HTERT RPE-1 (cell line): ENCODE results near the gene CUL5.
"Not testable (repeated sequence)": the region's sequence is repeated elsewhere in the genome, so short reads cannot be mapped to it uniquely, and the experiment has no call there.

Experiments used
- in situ Hi-C: fragments of 300-500 bp; cut with MboI; formaldehyde crosslinking; loops from 4 replicates; pipeline ENCODE4 v1.14.3; 2020; ENCODE audit warnings: low sequenced_read_pairs

The CUL5 gene

GRCh38 chr11:108111126-108111525 is 102.4 kb downstream of the CUL5 start:
- in situ Hi-C loops: no loop called here

- in situ Hi-C loops: no loop called here
Observed at GRCh38 chr11:108112057-108112456, 103.4 kb downstream of the CUL5 start.

- in situ Hi-C loops: no loop called here
Observed at GRCh38 chr11:108115500-108116140, 106.9 kb downstream of the CUL5 start.

- in situ Hi-C loops: no loop called here
Observed at GRCh38 chr11:108117746-108118371, 109.2 kb downstream of the CUL5 start.

- in situ Hi-C loops: not testable (repeated sequence)
Observed at GRCh38 chr11:108120936-108121273, 112.2 kb downstream of the CUL5 start.

- in situ Hi-C loops: no loop called here
Observed at GRCh38 chr11:108121274-108122155, 112.8 kb downstream of the CUL5 start, which contains the start of gene ACAT1. TSS of gene ACAT1 (plus strand) at chr11:108121567. CDS start at chr11:108121607, 40 bp downstream.

GRCh38 chr11:108122166-108122628 is 113.5 kb downstream of the CUL5 start:
- in situ Hi-C loops: no loop called here

GRCh38 chr11:108125096-108125495 is 116.4 kb downstream of the CUL5 start:
- in situ Hi-C loops: no loop called here

GRCh38 chr11:108128772-108129171 is 120.1 kb downstream of the CUL5 start:
- in situ Hi-C loops: no loop called here

GRCh38 chr11:108131993-108132392 is 123.3 kb downstream of the CUL5 start:
- in situ Hi-C loops: no loop called here

- in situ Hi-C loops: not testable (repeated sequence)
Observed at GRCh38 chr11:108132993-108133538, 124.4 kb downstream of the CUL5 start.

GRCh38 chr11:108135845-108136544 is 127.3 kb downstream of the CUL5 start:
- in situ Hi-C loops: no loop called here

- in situ Hi-C loops: no loop called here
Observed at GRCh38 chr11:108137212-108137611, 128.5 kb downstream of the CUL5 start.

- in situ Hi-C loops: no loop called here
Observed at GRCh38 chr11:108142304-108142703, 133.6 kb downstream of the CUL5 start.

GRCh38 chr11:108144615-108145014 is 135.9 kb downstream of the CUL5 start:
- in situ Hi-C loops: no loop called here

- in situ Hi-C loops: no loop called here
Observed at GRCh38 chr11:108147150-108147549, 138.5 kb downstream of the CUL5 start.

- in situ Hi-C loops: no loop called here
Observed at GRCh38 chr11:108148556-108148955, 139.9 kb downstream of the CUL5 start.

GRCh38 chr11:108154591-108154990 is 145.9 kb downstream of the CUL5 start:
- in situ Hi-C loops: no loop called here
